GM21825 (cell line): ENCODE measurements around the gene ADRA2C.

Experiments used
- ATAC-seq: cut with Tn5 transposase; IDR thresholded peaks from one replicate; pipeline ENCODE4 v1.9.1; 2021; ENCODE audit warnings: mild to moderate bottlenecking, moderate library complexity; ENCODE audit not compliant: unreplicated experiment

ADRA2C gene

GRCh38 chr4:3791910-3792542, 25.8 kb downstream of the ADRA2C start:
- ATAC-seq = no peak

GRCh38 chr4:3792813-3793212, 26.6 kb downstream of the ADRA2C start:
- no peak for ATAC-seq

GRCh38 chr4:3793545-3793944, 27.4 kb downstream of the ADRA2C start:
- ATAC-seq = no peak

- ATAC-seq = no peak
These were observed 30.8 kb downstream of the ADRA2C start for GRCh38 chr4:3796960-3797359.

GRCh38 chr4:3797831-3798790, 31.9 kb downstream of the ADRA2C start:
- ATAC-seq = no peak

GRCh38 chr4:3799496-3799895, 33.3 kb downstream of the ADRA2C start:
- no peak for ATAC-seq

GRCh38 chr4:3800351-3800750, 34.2 kb downstream of the ADRA2C start:
- ATAC-seq = no peak

- ATAC-seq = no peak
These were observed 35.3 kb downstream of the ADRA2C start for GRCh38 chr4:3801521-3801920.

GRCh38 chr4:3801931-3802550, 35.9 kb downstream of the ADRA2C start:
- no peak for ATAC-seq

GRCh38 chr4:3802571-3803474, 36.6 kb downstream of the ADRA2C start:
- no peak for ATAC-seq

GRCh38 chr4:3803475-3803847, 37.3 kb downstream of the ADRA2C start:
- ATAC-seq = no peak

- no peak for ATAC-seq
These were observed 37.8 kb downstream of the ADRA2C start for GRCh38 chr4:3803946-3804345.

GRCh38 chr4:3805026-3805425, 38.8 kb downstream of the ADRA2C start:
- no peak for ATAC-seq

GRCh38 chr4:3805731-3806130, 39.5 kb downstream of the ADRA2C start:
- no peak for ATAC-seq

GRCh38 chr4:3807311-3807710, 41.1 kb downstream of the ADRA2C start:
- no peak for ATAC-seq

- no peak for ATAC-seq
These were observed 41.8 kb downstream of the ADRA2C start for GRCh38 chr4:3807822-3808496.

GRCh38 chr4:3808597-3808996, 42.4 kb downstream of the ADRA2C start:
- no peak for ATAC-seq

- no peak for ATAC-seq
These were observed 42.8 kb downstream of the ADRA2C start for GRCh38 chr4:3809028-3809427.

- ATAC-seq = no peak
These were observed 43.4 kb downstream of the ADRA2C start for GRCh38 chr4:3809451-3810110.
